Umbilical cord (tissue), 2 donors: ENCODE results near the gene TAF4. TPM values are rescaled to one million over a fixed set of nuclear protein-coding genes. Genes with fewer than 3 reads are reported as not detected.
"Not testable (repeated sequence)": the region's sequence is repeated elsewhere in the genome, so short reads cannot be mapped to it uniquely, and the experiment has no call there.

Source experiments
- DNase-seq: peaks from one replicate; pipeline ENCODE4 v3.0.0-alpha.2; 2015; ENCODE audit warnings: low spot score
- total RNA-seq: library from RNA; depleted of rRNA; stranded (reverse); fragments of >200 nt; gene quantifications from one replicate; pipeline ENCODE4 v1.2.3, GENCODE V29; 2014; ENCODE audit warnings: low replicate concordance; ENCODE audit not compliant: insufficient read depth

TAF4 gene
- total RNA-seq, result 16.4 TPM

GRCh38 chr20:62065674-62066338 lies at the start of gene TAF4:
TAF4 (minus strand) TSS chr20:62065881; CDS start chr20:62065810, 71 bp downstream.
- DNase-seq, result peak; percentile 75

DNA sequence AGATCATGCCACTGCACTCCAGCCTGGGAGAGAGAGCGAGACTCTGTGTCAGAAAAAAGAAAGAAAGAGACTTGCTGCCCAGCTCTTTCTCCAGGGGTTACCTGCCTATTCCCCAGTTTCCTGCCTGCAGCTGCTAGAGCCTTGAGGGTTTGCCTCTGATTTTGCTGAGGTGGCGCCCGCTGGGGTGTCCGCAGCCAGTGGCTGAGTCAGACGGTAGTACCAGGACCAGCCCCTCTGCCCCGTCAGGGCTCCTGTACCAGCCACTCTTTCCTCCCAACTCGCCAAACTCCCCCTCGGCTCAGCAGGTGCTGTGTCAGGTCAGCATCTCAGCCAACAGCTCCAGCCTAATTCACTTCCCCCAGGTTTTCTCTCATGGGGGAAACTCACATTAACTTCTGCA lies 49.2 kb upstream of the TAF4 start:
- DNase-seq, result no peak

DNA sequence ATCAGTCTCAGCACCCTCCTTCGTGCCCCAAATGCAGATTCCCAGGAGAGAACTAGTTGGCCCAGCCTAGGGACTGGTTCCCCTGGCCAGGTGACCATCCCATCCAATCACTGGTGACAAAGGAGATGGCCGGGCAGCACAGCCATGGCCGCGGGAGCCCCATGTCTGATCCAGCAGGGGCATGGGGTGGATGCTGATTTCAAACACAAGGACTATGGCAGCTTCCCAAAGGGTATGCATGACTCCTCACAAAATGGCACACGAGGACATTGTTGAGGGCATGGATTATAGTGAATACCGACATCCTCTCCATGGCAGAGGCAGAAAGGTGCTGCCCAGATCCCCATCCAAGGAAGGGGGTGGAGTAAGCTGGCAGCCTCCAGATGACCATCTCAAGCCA lies 46.7 kb upstream of the TAF4 start:
- DNase-seq, result no peak

GRCh38 chr20:62111148-62111547 lies 45.5 kb upstream of the TAF4 start:
- no peak for DNase-seq

DNA sequence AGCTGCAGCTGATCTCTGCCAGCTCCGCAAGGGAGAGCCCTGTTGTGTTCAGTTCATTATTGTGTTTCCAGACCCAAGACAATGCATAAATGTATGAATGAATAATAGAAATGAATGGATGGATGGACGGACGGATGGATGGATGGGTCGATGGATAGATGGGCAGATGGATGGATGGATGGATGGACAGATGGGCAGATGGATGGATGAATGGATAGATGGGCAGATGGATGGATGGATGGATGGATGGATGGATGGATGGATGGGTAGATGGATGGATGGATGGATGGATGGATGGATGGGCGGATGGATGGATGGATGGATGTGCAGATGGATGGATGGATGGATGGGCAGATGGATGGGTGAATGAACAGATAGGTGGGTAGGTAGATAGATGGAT lies 39.9 kb upstream of the TAF4 start:
- DNase-seq, result no peak

- peak; percentile 76 for DNase-seq
These were observed 39.2 kb upstream of the TAF4 start for GRCh38 chr20:62104791-62105345.

GRCh38 chr20:62104234-62104789 lies 38.6 kb upstream of the TAF4 start:
- no peak for DNase-seq

GRCh38 chr20:62103508-62104233 lies 38.0 kb upstream of the TAF4 start:
- no peak for DNase-seq

GRCh38 chr20:62101078-62101477 lies 35.4 kb upstream of the TAF4 start:
- DNase-seq, result no peak

GRCh38 chr20:62097881-62098407 lies 32.3 kb upstream of the TAF4 start:
- no peak for DNase-seq

DNA sequence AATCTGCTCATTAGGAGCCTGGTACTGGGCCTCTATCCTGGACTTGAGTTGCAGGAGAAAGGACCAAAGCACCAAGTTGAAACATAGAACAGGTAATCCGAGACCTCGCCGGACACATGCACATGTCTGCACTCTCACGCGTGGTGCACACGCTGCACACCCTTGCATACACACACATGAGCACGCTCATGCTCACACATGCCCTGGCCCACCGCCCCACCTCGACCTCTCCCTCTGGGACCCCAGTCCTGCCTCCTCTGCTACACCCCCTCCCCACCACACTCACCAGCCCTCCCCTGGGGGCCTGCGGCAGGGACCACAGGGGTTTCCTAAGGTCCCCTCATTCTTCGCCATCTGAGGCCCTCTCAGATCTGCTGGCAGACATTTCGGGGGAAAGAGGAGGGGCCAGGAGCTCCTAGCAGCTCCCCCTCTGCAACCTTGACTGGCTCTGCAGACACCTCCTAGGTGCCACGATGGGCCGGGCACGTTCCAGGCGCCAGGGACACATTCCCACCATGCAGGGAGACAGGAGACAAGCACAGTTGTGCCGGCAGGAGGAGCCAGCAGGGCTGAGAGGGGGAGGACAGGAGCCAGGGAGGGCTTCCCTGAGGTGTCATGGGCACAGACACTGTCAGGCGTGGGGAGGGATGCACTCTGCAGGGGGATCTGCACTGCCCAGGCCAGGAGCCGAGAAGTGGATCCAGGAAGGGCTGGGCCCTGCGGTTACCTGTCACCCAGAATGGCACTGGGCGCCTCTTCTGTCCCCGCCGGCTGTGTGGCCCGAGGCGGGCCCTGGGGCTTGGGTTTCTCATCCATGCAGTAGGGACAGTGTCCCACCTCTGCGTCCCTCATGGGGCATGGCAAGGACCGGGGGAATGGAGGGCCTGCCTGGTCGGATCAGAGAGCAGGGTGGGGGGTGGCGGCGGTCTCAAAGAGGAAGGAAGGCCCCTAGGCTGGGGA lies 31.0 kb upstream of the TAF4 start:
- DNase-seq, result no peak

GRCh38 chr20:62089393-62089792 lies 23.7 kb upstream of the TAF4 start:
- DNase-seq, result no peak

DNA sequence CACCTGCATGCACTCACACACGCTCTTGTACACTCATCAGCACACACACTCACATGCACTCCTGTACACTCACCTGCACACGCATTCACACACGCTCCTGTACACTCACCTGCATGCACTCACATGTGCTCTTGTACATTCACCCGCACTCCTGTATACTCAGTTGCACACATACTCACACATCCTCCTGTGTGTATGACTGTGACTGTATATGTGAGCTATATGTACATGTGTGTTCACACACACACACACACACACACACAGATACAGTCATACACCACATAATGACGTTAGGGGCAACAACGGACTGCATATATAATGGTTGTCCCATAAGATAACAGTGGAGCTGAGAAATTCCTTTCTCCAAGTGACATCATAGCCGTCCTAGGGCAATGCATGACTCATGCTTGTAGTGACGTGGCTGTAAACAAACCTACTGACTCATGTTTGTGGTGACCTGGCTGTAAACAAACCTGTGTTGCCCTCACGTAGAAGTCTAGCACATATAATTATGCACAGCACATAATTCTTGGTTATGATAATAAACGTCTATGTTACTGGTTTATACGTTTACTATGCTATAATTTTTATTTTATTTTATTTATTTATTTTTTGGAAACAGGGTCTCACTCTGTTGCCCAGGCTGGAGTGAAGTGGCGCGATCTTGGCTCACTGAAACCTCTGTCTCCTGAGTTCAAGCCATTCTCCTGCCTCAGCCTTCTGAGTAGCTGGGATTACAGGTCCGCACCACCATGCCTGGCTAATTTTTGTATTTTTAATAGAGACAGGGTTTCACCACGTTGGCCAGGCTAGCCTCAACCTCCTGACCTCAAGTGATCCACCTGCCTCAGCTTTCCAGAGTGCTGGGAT lies 22.8 kb upstream of the TAF4 start:
- DNase-seq, result no peak

GRCh38 chr20:62087632-62088031 lies 22.0 kb upstream of the TAF4 start:
- DNase-seq, result no peak

GRCh38 chr20:62087227-62087626 lies 21.5 kb upstream of the TAF4 start:
- no peak for DNase-seq

DNA sequence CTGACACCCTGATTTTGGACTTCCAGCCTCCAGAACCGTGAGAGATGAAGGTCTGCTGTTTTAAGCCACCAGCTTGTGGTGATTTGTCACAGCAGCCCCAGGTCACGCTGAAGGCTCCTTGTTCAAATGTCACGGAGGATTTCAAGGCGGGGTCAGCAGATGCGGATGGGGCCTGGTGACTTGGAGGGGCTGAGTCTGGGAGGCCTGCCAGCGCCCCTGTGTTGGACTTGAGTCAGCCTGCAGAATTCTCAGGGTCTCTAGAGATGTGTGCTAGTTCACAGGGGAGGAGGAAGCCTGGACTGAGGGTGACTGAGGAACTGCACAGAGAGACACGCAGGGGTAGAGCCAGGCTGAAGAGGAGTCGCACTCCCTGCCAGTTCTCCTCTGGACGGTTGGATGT lies 19.5 kb upstream of the TAF4 start:
- DNase-seq, result no peak

- not testable (repeated sequence) for DNase-seq
These were observed 18.5 kb upstream of the TAF4 start for GRCh38 chr20:62084224-62084623.

DNA sequence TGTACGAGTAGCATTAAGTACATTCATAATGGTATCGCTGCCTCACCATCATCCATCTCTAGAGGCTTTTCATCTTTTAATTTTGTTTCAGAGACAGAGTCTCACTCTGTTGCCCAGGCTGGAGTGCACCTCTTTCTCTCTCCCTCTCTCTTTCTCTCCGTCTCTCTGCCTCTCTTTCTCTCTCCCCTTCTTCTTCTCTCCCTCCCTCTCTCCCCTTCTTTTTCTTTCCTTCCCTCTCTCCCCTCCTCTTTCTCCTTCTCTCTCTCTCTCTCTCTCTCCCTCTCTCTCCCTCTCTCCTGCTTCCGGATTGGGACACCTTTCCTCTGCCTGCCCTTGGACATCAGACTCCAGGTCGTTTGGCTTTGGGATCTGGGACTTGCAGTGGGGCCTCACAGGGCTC lies 17.6 kb upstream of the TAF4 start:
- DNase-seq, result no peak

GRCh38 chr20:62080249-62080990 lies 14.7 kb upstream of the TAF4 start:
- no peak for DNase-seq

DNA sequence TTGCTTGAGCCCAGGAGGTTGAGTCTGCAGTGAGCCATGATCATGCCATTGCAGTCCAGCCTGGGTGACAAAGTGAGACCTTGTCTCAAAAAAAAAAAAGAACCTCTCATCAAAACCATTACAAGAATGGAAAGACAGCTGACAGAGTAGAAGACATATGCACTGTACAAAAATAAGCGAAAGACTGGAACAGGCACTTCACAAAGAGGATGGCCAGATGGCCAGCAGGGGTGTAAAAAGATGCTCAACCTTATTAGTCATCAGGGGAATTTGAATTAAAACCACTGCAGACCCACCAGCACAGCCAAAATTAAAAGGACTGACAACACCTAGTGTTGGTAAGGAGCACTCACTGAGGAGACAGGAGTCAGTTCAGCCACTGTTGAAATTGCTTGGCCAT lies 13.5 kb upstream of the TAF4 start:
- DNase-seq, result no peak
